Neural cell (in vitro differentiated cells): Measurements from ENCODE around the gene DTX1. TPM values are rescaled to one million over a fixed set of nuclear protein-coding genes. Genes with fewer than 3 reads are reported as not detected.

Experiments
- H2AFZ ChIP-seq: fragments of 200-600, 300-800 bp; sonication (generic), shearing (Covaris generic); 2 replicates; pipeline ENCODE4 v1.6.0; 2014; ENCODE audit warnings: low read depth, mild to moderate bottlenecking, antibody characterized with exemption, low read length, moderate library complexity
- H3F3A ChIP-seq: fragments of 200-600 bp; shearing (Covaris generic); 2 replicates; pipeline ENCODE4 v1.6.1; 2016; ENCODE audit warnings: mild to moderate bottlenecking, moderate library complexity, mixed read lengths, antibody characterized with exemption, low read length; ENCODE audit not compliant: insufficient read depth, poor library complexity, severe bottlenecking
- H3K27ac ChIP-seq: fragments of 200-600, 300-800 bp; sonication (generic), shearing (Covaris generic); 2 replicates; pipeline ENCODE4 v1.5.1; 2014; ENCODE audit warnings: mild to moderate bottlenecking, low read length, moderate library complexity
- H3K27me3 ChIP-seq: fragments of 300-800, 200-600 bp; sonication (generic), shearing (Covaris generic); 2 replicates; pipeline ENCODE4 v1.6.0; 2014; ENCODE audit warnings: mild to moderate bottlenecking, low read depth, low read length, moderate library complexity; ENCODE audit not compliant: insufficient read depth
- H3K36me3 ChIP-seq: fragments of 300-800, 200-600 bp; sonication (generic), shearing (Covaris generic); 2 replicates; pipeline ENCODE4 v1.5.1; 2014; ENCODE audit warnings: mild to moderate bottlenecking, antibody characterized with exemption, low read length, moderate library complexity; ENCODE audit not compliant: insufficient read depth
- H3K4me2 ChIP-seq: fragments of 300-800, 200-600 bp; sonication (generic), shearing (Covaris generic); 2 replicates; pipeline ENCODE4 v1.6.0; 2014; ENCODE audit warnings: mild to moderate bottlenecking, low read length
- H3K4me3 ChIP-seq: fragments of 300-800, 200-600 bp; sonication (generic), shearing (Covaris generic); 2 replicates; pipeline ENCODE4 v1.5.1; 2014; ENCODE audit warnings: mild to moderate bottlenecking, low read length, moderate library complexity
- H3K79me2 ChIP-seq: fragments of 200-600 bp; shearing (Covaris generic); replicated peaks from 2 replicates; pipeline ENCODE4 v1.6.0; 2014; ENCODE audit warnings: mild to moderate bottlenecking, low read length, moderate library complexity; ENCODE audit not compliant: insufficient read depth
- H3K9ac ChIP-seq: fragments of 300-800, 200-600 bp; sonication (generic), shearing (Covaris generic); 2 replicates; pipeline ENCODE4 v1.6.1; 2016; ENCODE audit warnings: mild to moderate bottlenecking, low read length, mixed read lengths
- H3K9me2 ChIP-seq: fragments of 200-600 bp; shearing (Covaris generic); 2 replicates; pipeline ENCODE4 v1.6.1; 2016; ENCODE audit warnings: mild to moderate bottlenecking, low read length, mixed read lengths; ENCODE audit not compliant: insufficient read depth
- H3K9me3 ChIP-seq: fragments of 200-600, 300-800 bp; sonication (generic), shearing (Covaris generic); 2 replicates; pipeline ENCODE4 v1.6.1; 2016; ENCODE audit warnings: mild to moderate bottlenecking, mixed run types, low read length, moderate library complexity, mixed read lengths
- H4K20me1 ChIP-seq: fragments of 200-600 bp; shearing (Covaris generic); 2 replicates; pipeline ENCODE4 v1.6.1; 2016; ENCODE audit warnings: mild to moderate bottlenecking, mixed run types; ENCODE audit not compliant: insufficient read depth
- CTCF ChIP-seq: fragments of 450-650 bp; IDR thresholded peaks from 2 replicates; pipeline ENCODE4 v1.5.1; 2014; ENCODE audit warnings: antibody characterized with exemption, mild to moderate bottlenecking, moderate library complexity; ENCODE audit not compliant: poor library complexity, severe bottlenecking
- EP300 ChIP-seq: fragments of 450-650 bp; conservative IDR thresholded peaks from 2 replicates; pipeline ENCODE4 v1.6.1; 2014; ENCODE audit warnings: antibody characterized with exemption, mild to moderate bottlenecking, moderate library complexity; ENCODE audit not compliant: poor library complexity, severe bottlenecking
- EZH2 ChIP-seq: fragments of 200-600, 300-800 bp; shearing (Covaris generic), sonication (generic); IDR thresholded peaks from 2 replicates; pipeline ENCODE4 v1.6.1; 2014; ENCODE audit warnings: antibody characterized with exemption, low read length, borderline replicate concordance, mild to moderate bottlenecking; ENCODE audit not compliant: insufficient read depth, poor library complexity, severe bottlenecking
- MXI1 ChIP-seq: fragments of 450-650 bp; conservative IDR thresholded peaks from 2 replicates; pipeline ENCODE4 v1.6.1; 2014; ENCODE audit warnings: antibody characterized with exemption, mild to moderate bottlenecking; ENCODE audit not compliant: poor library complexity, severe bottlenecking
- POLR2AphosphoS5 ChIP-seq: IDR thresholded peaks from 2 replicates; pipeline ENCODE4 v1.6.1; 2012
- RAD21 ChIP-seq: fragments of 450-650 bp; conservative IDR thresholded peaks from 2 replicates; pipeline ENCODE4 v1.6.1; 2014; ENCODE audit warnings: antibody characterized with exemption, mild to moderate bottlenecking, moderate library complexity
- REST ChIP-seq: IDR thresholded peaks from 2 replicates; pipeline ENCODE4 v1.6.1; 2012; ENCODE audit warnings: borderline replicate concordance
- SMC3 ChIP-seq: fragments of 450-650 bp; conservative IDR thresholded peaks from 2 replicates; pipeline ENCODE4 v1.6.1; 2014; ENCODE audit warnings: antibody characterized with exemption, mild to moderate bottlenecking, moderate library complexity; ENCODE audit not compliant: poor library complexity
- TAF1 ChIP-seq: IDR thresholded peaks from 2 replicates; pipeline ENCODE4 v1.6.1; 2012; ENCODE audit warnings: low read depth
- polyA plus RNA-seq: library from polyadenylated mRNA; depleted of rRNA; stranded (reverse); fragments of >200 nt; gene quantifications from 2 replicates; pipeline ENCODE4 v1.2.3, GENCODE V29; 2014

The DTX1 gene
- polyA plus RNA-seq, 1 donor from 2014 or later = 30.7 TPM

DNA sequence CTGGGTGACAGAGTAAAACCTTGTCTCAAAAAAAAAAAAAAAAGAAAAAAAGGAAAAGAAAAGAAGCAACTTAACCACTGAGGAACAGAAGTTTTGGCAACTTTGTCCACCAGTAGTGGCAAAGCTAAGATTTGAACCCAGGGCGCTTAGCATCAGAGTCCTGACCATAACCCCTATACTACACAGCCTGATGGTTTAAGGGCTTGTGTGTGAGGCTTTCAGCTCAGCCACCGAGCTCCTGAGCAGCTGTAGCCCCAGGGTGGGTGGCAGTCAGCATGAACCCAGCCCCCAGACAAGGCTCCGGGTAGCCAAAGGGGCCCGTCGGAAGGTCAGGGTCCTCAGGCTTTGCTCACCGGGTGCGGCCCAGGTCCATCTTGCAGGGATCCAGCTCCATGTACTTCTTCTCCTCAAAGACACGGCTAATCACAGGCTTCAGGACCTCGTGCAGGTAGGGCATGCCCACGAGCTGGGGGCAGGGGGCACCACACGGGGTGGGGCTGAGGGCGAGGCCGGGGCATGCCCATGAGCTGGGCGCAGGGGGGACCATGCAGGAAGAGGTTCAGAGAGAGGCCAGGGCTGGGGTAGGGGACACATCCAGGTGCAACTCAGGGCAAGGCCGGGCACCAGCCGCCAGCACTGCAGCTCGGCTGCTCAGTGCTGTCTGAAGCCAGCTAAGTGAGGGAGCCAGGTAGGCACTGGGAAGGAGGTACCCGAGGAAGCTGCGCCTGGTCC is 58.1 kb downstream of the DTX1 start:
- Histone ChIP-seq H2AFZ (no peak overlapping the region), H3F3A (no peaks in the 10 kb centered on the region), H3K9ac (no peak overlapping the region), H3K36me3 (no peaks in the 10 kb centered on the region), H4K20me1 (no peaks in the 10 kb centered on the region), H3K4me2 (no peak overlapping the region), H3K79me2 (no peaks in the 10 kb centered on the region), H3K9me3 (no peaks in the 10 kb centered on the region), H3K9me2 (no peaks in the 10 kb centered on the region), H3K27me3 (no peaks in the 10 kb centered on the region), H3K27ac (no peak overlapping the region), H3K4me3 (no peak overlapping the region)
- TF ChIP-seq EZH2 = no peak

DNA sequence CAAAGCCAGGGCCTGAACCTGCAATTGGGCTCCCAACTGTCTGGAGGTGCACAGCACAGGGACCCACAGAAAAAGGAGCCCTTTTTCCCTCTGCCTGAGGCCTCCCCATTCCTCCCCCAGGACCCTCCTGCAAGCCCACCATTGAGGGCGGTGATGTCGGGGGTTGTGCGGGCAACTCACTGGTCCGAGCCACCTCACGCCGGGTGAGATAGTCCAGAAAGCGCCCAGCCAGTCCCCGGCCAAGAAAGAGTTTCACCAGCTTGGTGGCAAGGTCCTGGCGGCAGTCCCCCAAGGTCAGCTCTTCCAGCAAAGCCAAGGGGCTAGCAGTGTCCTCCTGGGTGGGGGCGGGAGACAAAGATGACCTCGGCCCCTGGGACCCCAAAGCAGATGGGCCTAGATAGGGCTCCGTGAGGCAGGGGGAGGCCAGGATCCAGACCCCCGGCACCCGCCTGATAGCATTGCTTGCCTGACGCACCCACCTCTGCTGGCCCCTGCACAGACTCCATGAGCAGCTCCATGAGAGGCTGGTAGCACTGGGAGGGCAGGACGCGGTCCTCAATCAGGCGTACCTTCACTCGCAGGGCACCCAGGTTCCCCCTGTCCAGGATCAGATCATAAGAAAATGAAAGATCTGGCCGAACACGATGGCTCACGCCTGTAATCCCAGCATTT is 59.1 kb downstream of the DTX1 start:
- Histone ChIP-seq H3K4me3 (no peak overlapping the region), H2AFZ (no peak overlapping the region), H3K27me3 (no peaks in the 10 kb centered on the region), H3K4me2 (no peak overlapping the region), H3K27ac (no peak overlapping the region), H3K9me3 (no peaks in the 10 kb centered on the region), H3K79me2 (no peaks in the 10 kb centered on the region), H3K9me2 (no peaks in the 10 kb centered on the region), H3K36me3 (no peaks in the 10 kb centered on the region), H3F3A (no peaks in the 10 kb centered on the region), H4K20me1 (no peaks in the 10 kb centered on the region), H3K9ac (no peak overlapping the region)
- TF ChIP-seq EP300 (no peak), REST (no peak), EZH2 (no peak), SMC3 (no peak), TAF1 (no peak), MXI1 (no peak), POLR2AphosphoS5 (no peak), RAD21 (no peak), CTCF (no peak)
